HEK293 (cell line): ENCODE measurements around the gene PPT2.

Experiments
- HOXA7 ChIP-seq: sonication (generic); formaldehyde crosslinking; IDR thresholded peaks from 2 replicates; pipeline ENCODE4 v1.8.1; 2022; ENCODE audit warnings: missing genetic modification reagents, borderline replicate concordance
- TRIM28 ChIP-seq: IDR thresholded peaks from 2 replicates; pipeline ENCODE4 v1.6.1; 2011; ENCODE audit warnings: low read length, control low read depth, borderline replicate concordance
- ZBTB26 ChIP-seq: fragments of 450-650 bp; formaldehyde crosslinking; optimal IDR thresholded peaks from 2 replicates; pipeline ENCODE3; 2016; ENCODE audit warnings: missing biosample characterization, mild to moderate bottlenecking, missing genetic modification characterization
- ZBTB49 ChIP-seq: fragments of 450-650 bp; formaldehyde crosslinking; IDR thresholded peaks from 2 replicates; pipeline ENCODE4 v1.5.1; 2016; ENCODE audit warnings: missing biosample characterization, missing genetic modification characterization, low read depth
- ZFP3 ChIP-seq: fragments of 450-650 bp; formaldehyde crosslinking; IDR thresholded peaks from 2 replicates; pipeline ENCODE4 v1.5.1; 2016; ENCODE audit warnings: low read depth, missing biosample characterization, missing genetic modification characterization
- ZNF621 ChIP-seq: fragments of 450-650 bp; formaldehyde crosslinking; IDR thresholded peaks from 2 replicates; pipeline ENCODE4 v1.5.1; 2017; ENCODE audit warnings: missing biosample characterization, missing genetic modification characterization
- ZNF629 ChIP-seq: fragments of 450-650 bp; formaldehyde crosslinking; IDR thresholded peaks from 2 replicates; pipeline ENCODE4 v1.5.1; 2017; ENCODE audit warnings: missing biosample characterization, missing genetic modification characterization
- ZNF707 ChIP-seq: fragments of 450-650 bp; formaldehyde crosslinking; IDR thresholded peaks from 2 replicates; pipeline ENCODE4 v1.5.1; 2016; ENCODE audit warnings: missing biosample characterization, missing genetic modification characterization
- ZNF776 ChIP-seq: fragments of 450-650 bp; formaldehyde crosslinking; IDR thresholded peaks from 2 replicates; pipeline ENCODE4 v1.5.0; 2017; ENCODE audit warnings: missing biosample characterization, missing genetic modification characterization, borderline replicate concordance
- ZNF777 ChIP-seq: fragments of 450-650 bp; formaldehyde crosslinking; IDR thresholded peaks from 2 replicates; pipeline ENCODE4 v1.5.1; 2017; ENCODE audit warnings: missing biosample characterization, missing genetic modification characterization, borderline replicate concordance
- ZNF830 ChIP-seq: fragments of 450-650 bp; IDR thresholded peaks from 2 replicates; pipeline ENCODE4 v1.5.0; 2018; ENCODE audit warnings: missing biosample characterization, missing genetic modification characterization, low read depth, mild to moderate bottlenecking, moderate library complexity
- TF ChIP-seq, protein P1 (sequence below): fragments of 450-650 bp; formaldehyde crosslinking; IDR thresholded peaks from 2 replicates; pipeline ENCODE4 v1.5.1; 2016; ENCODE audit warnings: missing biosample characterization, missing genetic modification characterization, borderline replicate concordance
- TF ChIP-seq, protein P2 (sequence below): fragments of 450-650 bp; formaldehyde crosslinking; IDR thresholded peaks from 2 replicates; pipeline ENCODE4 v1.5.1; 2016; ENCODE audit warnings: missing biosample characterization, missing genetic modification characterization
- TF ChIP-seq, protein P3 (sequence below): fragments of 450-650 bp; formaldehyde crosslinking; IDR thresholded peaks from 2 replicates; pipeline ENCODE4; 2016; ENCODE audit warnings: missing biosample characterization, missing genetic modification characterization

DNA sequence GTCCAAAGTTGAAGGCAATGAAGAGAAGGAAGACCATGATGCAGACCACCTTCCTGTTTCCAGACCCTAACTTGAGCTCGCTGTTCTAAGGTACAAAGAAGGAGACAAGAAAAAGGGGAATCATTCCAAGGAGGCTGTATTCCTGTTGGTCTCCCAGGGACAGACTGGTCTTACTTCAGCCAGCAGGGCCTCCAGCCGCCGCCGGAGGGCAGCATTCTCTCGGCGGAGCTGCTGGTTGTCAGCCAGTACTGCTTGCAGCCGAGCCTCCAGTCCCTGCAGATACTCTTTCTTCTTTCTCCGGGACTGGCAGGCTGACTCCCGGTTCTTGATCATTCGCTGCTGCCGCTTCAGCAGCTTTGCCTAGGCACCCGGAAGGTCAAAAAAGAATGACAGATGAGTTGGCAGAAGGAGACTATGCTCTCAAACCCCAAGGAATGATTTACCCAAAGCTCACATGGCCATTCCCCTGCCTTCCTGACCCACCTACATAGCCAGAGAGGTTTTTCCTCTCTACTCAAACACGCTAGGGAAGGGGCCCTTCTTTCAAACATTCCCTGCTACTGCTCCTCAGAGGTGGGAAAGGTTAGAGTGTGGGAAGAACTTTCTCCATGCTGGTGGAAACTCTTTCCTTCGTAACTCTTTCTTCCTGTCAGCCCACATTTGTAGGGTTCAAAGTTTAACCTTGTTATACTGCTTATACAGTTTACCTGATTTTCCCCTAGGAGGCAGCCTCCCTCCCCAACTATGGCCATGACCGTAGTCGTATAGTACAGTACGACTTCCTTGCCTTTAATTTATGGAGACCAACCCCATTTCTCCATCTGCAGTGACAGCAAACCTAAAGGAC, 34.9 kb upstream of the PPT2 start:
- no peak for TF ChIP-seq TRIM28
- TF ChIP-seq, protein P1, sequence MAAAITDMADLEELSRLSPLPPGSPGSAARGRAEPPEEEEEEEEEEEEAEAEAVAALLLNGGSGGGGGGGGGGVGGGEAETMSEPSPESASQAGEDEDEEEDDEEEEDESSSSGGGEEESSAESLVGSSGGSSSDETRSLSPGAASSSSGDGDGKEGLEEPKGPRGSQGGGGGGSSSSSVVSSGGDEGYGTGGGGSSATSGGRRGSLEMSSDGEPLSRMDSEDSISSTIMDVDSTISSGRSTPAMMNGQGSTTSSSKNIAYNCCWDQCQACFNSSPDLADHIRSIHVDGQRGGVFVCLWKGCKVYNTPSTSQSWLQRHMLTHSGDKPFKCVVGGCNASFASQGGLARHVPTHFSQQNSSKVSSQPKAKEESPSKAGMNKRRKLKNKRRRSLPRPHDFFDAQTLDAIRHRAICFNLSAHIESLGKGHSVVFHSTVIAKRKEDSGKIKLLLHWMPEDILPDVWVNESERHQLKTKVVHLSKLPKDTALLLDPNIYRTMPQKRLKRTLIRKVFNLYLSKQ (tag by site-specific recombination) = no peak
- TF ChIP-seq, protein P2, sequence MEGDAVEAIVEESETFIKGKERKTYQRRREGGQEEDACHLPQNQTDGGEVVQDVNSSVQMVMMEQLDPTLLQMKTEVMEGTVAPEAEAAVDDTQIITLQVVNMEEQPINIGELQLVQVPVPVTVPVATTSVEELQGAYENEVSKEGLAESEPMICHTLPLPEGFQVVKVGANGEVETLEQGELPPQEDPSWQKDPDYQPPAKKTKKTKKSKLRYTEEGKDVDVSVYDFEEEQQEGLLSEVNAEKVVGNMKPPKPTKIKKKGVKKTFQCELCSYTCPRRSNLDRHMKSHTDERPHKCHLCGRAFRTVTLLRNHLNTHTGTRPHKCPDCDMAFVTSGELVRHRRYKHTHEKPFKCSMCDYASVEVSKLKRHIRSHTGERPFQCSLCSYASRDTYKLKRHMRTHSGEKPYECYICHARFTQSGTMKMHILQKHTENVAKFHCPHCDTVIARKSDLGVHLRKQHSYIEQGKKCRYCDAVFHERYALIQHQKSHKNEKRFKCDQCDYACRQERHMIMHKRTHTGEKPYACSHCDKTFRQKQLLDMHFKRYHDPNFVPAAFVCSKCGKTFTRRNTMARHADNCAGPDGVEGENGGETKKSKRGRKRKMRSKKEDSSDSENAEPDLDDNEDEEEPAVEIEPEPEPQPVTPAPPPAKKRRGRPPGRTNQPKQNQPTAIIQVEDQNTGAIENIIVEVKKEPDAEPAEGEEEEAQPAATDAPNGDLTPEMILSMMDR (tag by site-specific recombination) = peak; percentile 87
- TF ChIP-seq ZNF629 (tag by site-specific recombination) = no peak
- TF ChIP-seq, protein P3, sequence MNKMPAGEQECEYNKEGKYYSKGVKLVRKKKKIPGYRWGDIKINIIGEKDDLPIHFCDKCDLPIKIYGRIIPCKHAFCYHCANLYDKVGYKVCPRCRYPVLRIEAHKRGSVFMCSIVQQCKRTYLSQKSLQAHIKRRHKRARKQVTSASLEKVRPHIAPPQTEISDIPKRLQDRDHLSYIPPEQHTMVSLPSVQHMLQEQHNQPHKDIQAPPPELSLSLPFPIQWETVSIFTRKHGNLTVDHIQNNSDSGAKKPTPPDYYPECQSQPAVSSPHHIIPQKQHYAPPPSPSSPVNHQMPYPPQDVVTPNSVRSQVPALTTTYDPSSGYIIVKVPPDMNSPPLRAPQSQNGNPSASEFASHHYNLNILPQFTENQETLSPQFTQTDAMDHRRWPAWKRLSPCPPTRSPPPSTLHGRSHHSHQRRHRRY (tag by site-specific recombination) = no peak
- TF ChIP-seq HOXA7 (CRISPR knock-in tag) = no peak
- TF ChIP-seq ZNF830 = no peak
- TF ChIP-seq ZBTB49 = no peak
- TF ChIP-seq ZNF707 = no peak
- no peak for TF ChIP-seq ZBTB26 (tag by site-specific recombination)
- no peak for TF ChIP-seq ZFP3 (tag by site-specific recombination)
- no peak for TF ChIP-seq ZNF777 (tag by site-specific recombination)
- TF ChIP-seq ZNF621 (tag by site-specific recombination) = no peak
- TF ChIP-seq ZNF776 (tag by site-specific recombination) = no peak
